SK-N-DZ (cell line): ENCODE measurements around the gene WDR26.

Experiments
- DNase-seq: peaks from one replicate; pipeline ENCODE4 v3.0.0-alpha.2; 2015; ENCODE audit warnings: low spot score

The WDR26 gene

DNA sequence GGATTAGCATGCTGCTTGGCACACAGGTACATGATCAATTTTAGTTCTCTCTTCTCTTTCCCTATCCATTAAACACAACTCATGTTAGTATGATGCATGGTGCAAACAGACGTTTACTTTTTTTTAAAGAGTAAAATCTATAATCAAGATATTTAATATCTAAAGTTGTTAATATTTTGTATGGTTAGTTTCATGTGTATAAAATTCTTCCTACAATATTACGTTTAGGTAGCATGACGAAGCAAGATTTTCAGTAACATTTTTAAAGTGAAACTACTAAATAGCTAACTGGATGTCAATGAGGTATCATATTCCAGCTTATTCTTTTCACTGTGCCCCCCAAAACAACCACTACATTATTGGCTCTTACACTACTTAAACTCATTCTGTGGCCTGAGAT lies 41.3 kb downstream of the WDR26 start:
- no peak for DNase-seq

- no peak for DNase-seq
These were observed 42.0 kb downstream of the WDR26 start for GRCh38 chr1:224392411-224393249.

DNA sequence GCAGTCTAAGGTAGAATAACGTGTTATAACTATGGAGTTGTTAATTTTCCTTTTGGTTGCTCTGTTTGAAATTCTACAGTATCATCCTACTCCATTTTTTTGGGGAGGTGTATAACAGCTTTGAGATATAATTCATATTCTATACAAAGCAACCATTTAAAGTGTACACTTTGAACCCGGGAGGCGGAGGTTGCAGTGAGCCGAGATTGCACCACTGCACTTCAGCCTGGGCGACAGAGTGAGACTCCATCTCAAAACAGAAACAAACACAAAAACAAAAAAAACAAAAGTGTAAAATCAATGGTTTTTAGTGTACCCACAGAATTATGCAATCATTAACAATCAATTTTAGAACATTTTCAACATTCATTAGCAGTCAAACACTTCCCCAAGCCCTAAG lies 44.1 kb downstream of the WDR26 start:
- no peak for DNase-seq

DNA sequence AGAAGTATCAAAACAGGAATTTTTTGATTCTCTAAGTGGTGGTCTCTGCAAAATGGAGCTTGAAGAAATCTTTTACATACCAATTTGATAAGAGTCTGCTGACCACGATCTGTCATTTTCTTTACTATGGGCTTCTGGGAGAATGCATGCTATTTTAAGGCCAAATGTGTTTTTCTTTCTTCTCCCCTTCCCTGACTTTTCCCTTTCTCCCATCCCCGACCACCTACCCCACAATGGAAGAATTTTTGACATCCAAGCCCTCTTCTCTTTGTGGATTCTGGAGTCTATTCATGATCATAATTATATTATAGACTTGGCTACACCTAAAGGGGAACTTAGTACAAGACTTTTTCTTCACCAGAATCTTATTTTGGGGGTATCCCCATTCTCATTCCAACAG lies 46.7 kb downstream of the WDR26 start:
- DNase-seq: no peak

- no peak for DNase-seq
These were observed 47.2 kb downstream of the WDR26 start for GRCh38 chr1:224387302-224387912.

DNA sequence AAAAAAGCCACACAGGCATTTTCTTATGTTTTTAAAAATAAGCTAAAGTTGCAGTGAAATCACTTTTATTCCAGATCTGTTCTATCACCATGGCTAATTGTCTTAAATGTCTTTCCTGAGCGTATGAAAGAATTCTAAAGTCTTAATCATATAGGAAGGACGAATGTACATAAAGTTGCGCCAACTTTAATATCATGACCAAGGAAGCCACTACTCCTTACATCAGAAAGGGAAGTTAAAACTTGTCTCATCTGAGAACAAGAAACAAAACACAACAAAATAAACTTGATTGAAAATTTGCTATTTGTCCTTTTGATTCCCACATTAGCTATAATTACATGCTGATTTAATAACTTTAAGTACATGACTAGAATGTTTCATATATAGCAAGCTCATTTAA lies 51.4 kb downstream of the WDR26 start:
- DNase-seq: no peak

- DNase-seq: no peak
These were observed 52.6 kb downstream of the WDR26 start for GRCh38 chr1:224381880-224382548.

- no peak for DNase-seq
These were observed 54.6 kb downstream of the WDR26 start for GRCh38 chr1:224380003-224380402.

DNA sequence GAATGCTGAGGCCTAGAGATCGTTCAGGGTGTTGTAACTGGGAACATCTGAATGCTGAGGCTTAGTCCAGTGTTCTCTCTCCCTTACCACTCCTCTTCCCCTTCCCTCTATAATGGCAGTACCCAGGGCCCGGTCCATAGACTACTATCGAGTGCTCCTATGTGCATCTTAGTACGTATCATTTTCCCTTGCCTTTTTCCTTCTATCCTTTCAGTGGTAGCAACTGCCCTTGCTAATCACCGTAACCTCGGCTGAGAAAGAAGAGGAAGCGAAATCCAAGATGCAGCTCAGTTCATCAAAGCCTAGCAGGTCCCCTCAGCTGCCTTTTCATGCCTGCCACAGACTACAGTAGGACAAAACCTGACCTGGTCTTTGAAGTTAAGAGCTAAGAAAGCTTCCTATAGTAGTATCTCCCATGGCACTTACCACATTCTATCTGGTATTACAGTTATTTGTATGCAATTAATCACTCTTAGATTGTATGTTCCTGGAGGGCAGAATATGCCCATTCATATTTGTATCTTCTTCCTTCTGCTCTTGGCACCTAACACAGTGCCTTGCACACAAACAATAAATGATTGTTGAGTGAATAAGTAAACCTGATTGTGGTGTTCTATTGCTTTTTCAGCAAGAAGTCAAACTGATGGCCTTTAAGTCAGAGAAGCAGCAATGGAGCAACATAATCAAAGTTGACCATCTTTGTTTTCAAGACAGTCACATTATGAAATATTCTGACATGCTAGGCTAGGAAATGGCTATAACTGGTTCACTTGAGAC lies 55.6 kb downstream of the WDR26 start:
- no peak for DNase-seq

DNA sequence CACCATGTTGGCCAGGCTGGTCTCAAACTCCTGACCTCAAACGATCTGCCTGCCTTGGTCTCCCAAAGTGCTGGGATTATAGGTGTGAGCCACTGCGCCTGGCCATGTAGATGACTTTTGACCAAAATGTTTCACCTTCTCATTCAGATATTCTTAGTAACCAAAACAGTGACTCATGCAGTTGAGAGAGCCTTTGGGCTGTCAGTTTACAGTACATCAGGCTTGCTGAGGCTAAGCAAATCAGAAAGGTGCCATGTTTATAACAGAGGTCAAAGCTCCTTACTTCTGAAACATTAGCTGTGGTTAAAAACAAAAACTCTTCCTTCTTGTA lies 57.0 kb downstream of the WDR26 start:
- DNase-seq: no peak

- DNase-seq: no peak
These were observed 59.5 kb downstream of the WDR26 start for GRCh38 chr1:224375059-224375458.

DNA sequence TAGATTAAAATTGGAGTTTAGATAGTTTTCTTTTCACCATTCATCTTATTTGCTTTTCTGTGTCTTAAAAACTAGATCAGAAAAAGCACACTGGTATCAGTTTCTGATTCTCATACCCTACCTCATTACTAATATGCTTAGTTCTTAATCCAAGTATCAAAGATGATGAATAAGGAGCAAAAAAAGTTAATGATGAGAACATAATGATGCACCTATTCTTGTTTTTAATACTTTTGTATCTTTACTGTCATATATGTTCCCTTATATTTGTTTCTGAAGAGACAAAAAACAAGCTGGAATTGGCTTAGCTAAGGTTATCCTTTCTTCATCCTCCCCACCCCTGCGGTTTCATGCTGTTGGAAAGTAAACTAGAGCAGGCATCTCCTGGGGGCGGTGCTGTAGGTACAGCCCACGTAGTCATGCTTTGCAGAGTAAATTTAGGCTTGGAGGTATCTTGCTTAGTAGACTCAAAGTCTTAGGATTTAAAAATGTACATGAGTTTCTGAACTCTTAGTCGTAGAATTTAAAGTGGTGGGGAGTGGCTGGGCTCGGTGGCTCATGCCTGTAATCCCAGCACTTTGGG lies 61.5 kb downstream of the WDR26 start:
- DNase-seq: no peak

DNA sequence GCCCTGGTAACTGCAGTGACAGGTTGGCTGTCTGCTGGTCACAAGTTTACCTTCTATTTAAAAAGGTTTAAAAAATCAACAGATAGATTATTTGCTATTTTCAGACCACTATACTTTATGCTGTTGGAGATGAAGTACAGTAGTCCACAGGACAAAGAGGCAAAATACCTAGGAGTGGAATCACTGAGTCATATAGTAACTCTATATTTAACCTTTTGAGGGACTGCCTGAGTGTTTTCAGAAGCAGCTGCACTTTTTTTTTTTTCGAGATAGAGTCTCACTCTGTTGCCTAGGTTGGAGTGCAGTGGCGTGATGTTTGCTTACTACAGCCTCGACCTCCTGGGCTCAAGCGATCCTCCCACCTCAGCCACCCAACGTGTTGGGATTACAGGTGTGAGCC lies 66.2 kb downstream of the WDR26 start:
- DNase-seq: no peak

GRCh38 chr1:224359207-224359606 lies 75.4 kb downstream of the WDR26 start:
- DNase-seq: no peak

DNA sequence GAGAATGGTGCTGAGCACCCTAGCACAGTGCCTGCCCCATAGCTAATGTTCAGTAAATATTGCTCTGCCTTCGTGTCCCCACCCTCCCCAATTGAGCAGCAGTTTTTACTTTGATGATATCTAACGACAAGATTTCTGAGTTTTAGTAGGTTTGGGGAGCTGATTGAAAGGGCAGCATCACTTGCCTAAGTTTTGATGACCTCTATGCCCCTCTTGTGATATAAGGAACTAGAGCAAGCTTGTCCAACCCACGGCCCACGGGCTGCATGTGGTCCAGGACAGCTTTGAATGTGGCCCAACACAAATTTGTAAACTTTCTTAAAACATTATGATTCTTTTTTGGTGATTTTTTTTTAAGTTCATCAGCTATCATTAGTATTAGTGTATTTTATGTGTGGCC lies 76.4 kb downstream of the WDR26 start:
- DNase-seq: no peak

DNA sequence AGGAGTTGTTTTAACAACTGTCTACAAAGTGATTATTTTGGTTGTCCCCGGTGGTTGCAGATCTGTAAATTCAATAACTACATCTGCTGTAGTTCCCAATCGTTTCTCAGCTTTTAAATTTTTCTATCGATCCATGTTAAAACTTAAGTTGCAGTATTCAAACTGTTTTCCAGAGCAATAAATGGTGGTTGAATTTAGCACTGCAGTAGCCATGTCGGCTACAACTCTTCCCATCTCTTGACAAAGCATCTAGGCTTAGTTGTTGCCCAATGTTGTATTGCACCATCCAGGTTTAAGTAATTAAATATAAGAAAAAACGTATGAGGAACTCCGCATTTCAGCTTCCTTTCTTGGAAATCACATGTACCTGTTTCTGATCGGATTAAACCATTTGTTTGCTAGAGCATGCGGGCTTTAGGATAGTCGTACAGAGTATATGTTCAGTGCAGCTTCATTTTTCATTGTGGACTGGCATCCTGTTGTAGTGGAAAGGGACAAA lies 76.9 kb downstream of the WDR26 start:
- no peak for DNase-seq

DNA sequence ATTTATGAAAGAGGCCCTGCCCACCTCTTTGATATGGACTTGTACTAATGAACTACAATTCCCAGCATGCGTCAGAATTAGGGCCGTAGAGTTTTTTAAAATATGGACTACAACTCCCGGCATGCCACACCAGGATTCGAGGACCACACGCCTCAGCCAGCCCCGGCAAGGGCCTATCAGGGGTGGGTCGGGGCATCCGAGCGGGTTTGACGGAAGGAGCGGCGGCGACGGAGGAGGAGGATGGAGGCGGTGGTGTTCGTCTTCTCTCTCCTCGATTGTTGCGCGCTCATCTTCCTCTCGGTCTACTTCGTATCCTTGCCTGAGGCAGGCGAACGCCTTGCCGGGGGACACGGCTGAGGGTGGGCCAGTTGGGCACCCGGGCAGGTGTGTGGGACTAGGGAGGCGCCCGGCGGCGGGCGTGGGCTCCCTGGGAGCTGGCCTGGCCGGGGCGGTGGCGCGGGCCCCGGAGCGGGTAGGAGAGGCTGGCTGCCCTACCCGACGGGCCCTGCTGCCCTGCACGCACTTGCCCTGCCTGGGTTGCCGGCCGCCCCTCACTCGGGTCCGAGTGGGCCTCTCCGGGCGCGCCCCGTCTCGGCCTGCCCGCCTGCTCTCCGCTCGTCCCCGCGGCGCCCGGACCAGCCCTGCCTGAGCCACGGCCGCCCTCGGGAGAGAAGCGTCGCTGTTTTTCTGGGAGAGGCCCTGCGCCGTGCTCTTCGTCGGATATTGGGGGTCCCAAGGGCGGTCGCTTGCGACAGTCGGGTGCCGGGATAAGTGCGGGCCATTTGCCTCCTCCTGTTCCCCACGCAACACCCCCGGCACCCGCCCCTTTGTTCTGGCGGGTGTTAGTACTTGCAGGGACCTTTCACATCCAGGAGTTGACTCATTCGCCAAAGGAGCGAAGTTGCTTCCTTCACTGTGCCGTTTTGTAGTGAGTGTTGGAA lies 77.6 kb downstream of the WDR26 start, which contains the start of gene CNIH4:
Gene CNIH4 (plus strand): TSS at position 195 of the 941 bp plus-strand sequence. CDS start 46 bp downstream, at position 241.
- DNase-seq: peak; percentile 92

- DNase-seq: no peak
These were observed 80.3 kb downstream of the WDR26 start for GRCh38 chr1:224353975-224354925.
